A673 (cell line): ENCODE data around the gene PCBP3. TPM values are rescaled to one million over a fixed set of nuclear protein-coding genes. Genes with fewer than 3 reads are reported as not detected.

ENCODE experiments used
- BruUV-seq: library from RNA; stranded (reverse); fragments of 400-500 nt; replicated peaks from 2 replicates; lab custom pipeline; 2021; lab: Mats Ljungman, UMichigan
- CTCF ChIA-PET: fragments of 300-600 bp; sonication (Branson Sonifier 250); formaldehyde crosslinking; loops from one replicate; lab custom pipeline; 2022; ENCODE audit warnings: antibody characterized with exemption; lab: Charles Lee
- POLR2A ChIA-PET: fragments of 300-600 bp; sonication (Branson Sonifier 250); formaldehyde crosslinking; loops from one replicate; lab custom pipeline; 2022; ENCODE audit warnings: antibody characterized with exemption; ENCODE audit not compliant: low non-redundant PET; lab: Charles Lee
- DNase-seq: peaks from one replicate; pipeline ENCODE4 v3.0.0-alpha.2; 2015; ENCODE audit warnings: low spot score
- H3K27ac ChIP-seq: fragments of 200-600 bp; sonication (generic); 2 replicates; pipeline ENCODE4 v1.5.1; 2016; ENCODE audit warnings: mixed run types, low read depth, mild to moderate bottlenecking, mixed read lengths, antibody characterized with exemption, low read length; ENCODE audit not compliant: poor library complexity, severe bottlenecking
- H3K27me3 ChIP-seq: fragments of 200-600 bp; sonication (generic); replicated peaks from 2 replicates; pipeline ENCODE4 v1.6.1; 2017; ENCODE audit warnings: mixed run types, low read depth, mild to moderate bottlenecking, mixed read lengths, antibody characterized with exemption, low read length; ENCODE audit not compliant: insufficient read depth, poor library complexity
- H3K36me3 ChIP-seq: fragments of 200-600 bp; sonication (generic); 2 replicates; pipeline ENCODE4 v1.6.1; 2016; ENCODE audit warnings: mixed run types, mild to moderate bottlenecking, mixed read lengths, antibody characterized with exemption, low read length; ENCODE audit not compliant: insufficient read depth, poor library complexity, severe bottlenecking
- H3K4me1 ChIP-seq: fragments of 200-600 bp; sonication (generic); 2 replicates; pipeline ENCODE4 v1.6.1; 2017; ENCODE audit warnings: mixed run types, mild to moderate bottlenecking, mixed read lengths, antibody characterized with exemption, low read length; ENCODE audit not compliant: insufficient read depth, poor library complexity, severe bottlenecking
- H3K4me3 ChIP-seq: fragments of 200-600 bp; sonication (generic); 2 replicates; pipeline ENCODE4 v1.5.1; 2016; ENCODE audit warnings: low read depth, mixed run types, mild to moderate bottlenecking, mixed read lengths, low read length; ENCODE audit not compliant: poor library complexity, severe bottlenecking
- H3K9me3 ChIP-seq: fragments of 200-600 bp; sonication (generic); 2 replicates; pipeline ENCODE4 v1.6.1; 2016; ENCODE audit warnings: mixed run types, low read depth, mild to moderate bottlenecking, mixed read lengths, antibody characterized with exemption, low read length; ENCODE audit not compliant: poor library complexity, severe bottlenecking
- EZH2 ChIP-seq: fragments of 200-600 bp; sonication (generic); IDR thresholded peaks from 2 replicates; pipeline ENCODE4 v1.6.1; 2017; ENCODE audit warnings: borderline replicate concordance, low read depth, mild to moderate bottlenecking, mixed read lengths, antibody characterized with exemption, low read length; ENCODE audit not compliant: poor library complexity, severe bottlenecking
- intact Hi-C: fragments of 100-400 bp; cut with micrococcal nuclease; formaldehyde crosslinking; loops from one replicate; pipeline ENCODE4 v1.10.0; 2022; ENCODE audit not compliant: unreplicated experiment
- total RNA-seq: library from RNA; stranded (reverse); gene quantifications from 2 replicates; pipeline ENCODE4 v1.2.3, GENCODE V29; 2021
- TF ChIP-seq, protein P1 (sequence below): fragments of 300-800, 200-600 bp; sonication (generic); conservative IDR thresholded peaks from 2 replicates; pipeline ENCODE4 v1.5.1; 2017; ENCODE audit warnings: low read depth, mild to moderate bottlenecking, antibody characterized with exemption, low read length, moderate library complexity, mixed read lengths

The PCBP3 gene
- total RNA-seq, 1 experiment from 2014 or later: 25.6 TPM

GRCh38 chr21:45781741-45782140 lies 138.2 kb downstream of the PCBP3 start:
- Histone ChIP-seq H3K4me1 (no peaks in the 10 kb centered on the region), H3K27me3 (no peaks in the 10 kb centered on the region), H3K4me3 (no peak overlapping the region), H3K27ac (no peak overlapping the region), H3K9me3 (peaks cover 15% of the 10 kb centered on the region), H3K36me3 (no peaks in the 10 kb centered on the region)
- intact Hi-C loops: no loop called here
- no TSS peak for BruUV-seq
- TF ChIP-seq EZH2: no peak
- TF ChIP-seq, protein P1, sequence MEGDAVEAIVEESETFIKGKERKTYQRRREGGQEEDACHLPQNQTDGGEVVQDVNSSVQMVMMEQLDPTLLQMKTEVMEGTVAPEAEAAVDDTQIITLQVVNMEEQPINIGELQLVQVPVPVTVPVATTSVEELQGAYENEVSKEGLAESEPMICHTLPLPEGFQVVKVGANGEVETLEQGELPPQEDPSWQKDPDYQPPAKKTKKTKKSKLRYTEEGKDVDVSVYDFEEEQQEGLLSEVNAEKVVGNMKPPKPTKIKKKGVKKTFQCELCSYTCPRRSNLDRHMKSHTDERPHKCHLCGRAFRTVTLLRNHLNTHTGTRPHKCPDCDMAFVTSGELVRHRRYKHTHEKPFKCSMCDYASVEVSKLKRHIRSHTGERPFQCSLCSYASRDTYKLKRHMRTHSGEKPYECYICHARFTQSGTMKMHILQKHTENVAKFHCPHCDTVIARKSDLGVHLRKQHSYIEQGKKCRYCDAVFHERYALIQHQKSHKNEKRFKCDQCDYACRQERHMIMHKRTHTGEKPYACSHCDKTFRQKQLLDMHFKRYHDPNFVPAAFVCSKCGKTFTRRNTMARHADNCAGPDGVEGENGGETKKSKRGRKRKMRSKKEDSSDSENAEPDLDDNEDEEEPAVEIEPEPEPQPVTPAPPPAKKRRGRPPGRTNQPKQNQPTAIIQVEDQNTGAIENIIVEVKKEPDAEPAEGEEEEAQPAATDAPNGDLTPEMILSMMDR: no peak
- CTCF ChIA-PET: no interaction called here
- POLR2A ChIA-PET: no interaction called here
- DNase-seq: no peak

GRCh38 chr21:45786660-45787059 lies 143.1 kb downstream of the PCBP3 start:
- intact Hi-C loops: no loop called here
- Histone ChIP-seq H3K36me3 (no peaks in the 10 kb centered on the region), H3K4me1 (no peaks in the 10 kb centered on the region), H3K27me3 (no peaks in the 10 kb centered on the region), H3K27ac (no peak overlapping the region), H3K4me3 (no peak overlapping the region), H3K9me3 (no peaks in the 10 kb centered on the region)
- BruUV-seq: no TSS peak
- POLR2A ChIA-PET: no interaction called here
- no peak for TF ChIP-seq EZH2
- TF ChIP-seq, protein P1: no peak
- CTCF ChIA-PET: no interaction called here
- DNase-seq: no peak

DNA sequence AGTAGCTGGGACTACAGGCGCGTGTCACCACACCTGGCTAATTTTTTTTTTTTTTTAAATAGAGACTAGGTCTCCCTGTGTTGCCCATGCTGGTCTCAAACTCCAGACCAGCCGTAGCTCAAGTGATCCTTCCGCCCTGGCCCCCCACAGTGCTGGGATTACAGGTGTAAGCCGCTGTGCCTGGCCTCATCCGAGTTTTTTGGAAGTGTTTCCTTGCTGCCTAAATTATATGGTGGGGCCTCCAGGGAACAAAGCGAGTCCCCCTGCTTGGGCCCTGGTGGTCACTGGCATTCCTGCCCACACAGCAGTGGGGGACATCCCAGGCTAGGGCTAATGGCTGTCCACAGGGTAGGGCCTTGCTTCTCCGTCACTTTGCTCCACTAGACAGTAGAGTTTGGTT lies 143.8 kb downstream of the PCBP3 start:
- Histone ChIP-seq H3K4me3 (no peak overlapping the region), H3K4me1 (no peaks in the 10 kb centered on the region), H3K9me3 (no peaks in the 10 kb centered on the region), H3K27ac (no peak overlapping the region), H3K36me3 (no peaks in the 10 kb centered on the region), H3K27me3 (no peaks in the 10 kb centered on the region)
- DNase-seq: no peak
- POLR2A ChIA-PET: no interaction called here
- TF ChIP-seq, protein P1: no peak
- TF ChIP-seq EZH2: no peak
- CTCF ChIA-PET: no interaction called here
- intact Hi-C loops: no loop called here
- BruUV-seq: no TSS peak
